ENCODE data around the gene OSBP. TPM values are rescaled to one million over a fixed set of nuclear protein-coding genes. Genes with fewer than 3 reads are reported as not detected.

OSBP gene
- total and polyA plus RNA-seq, 4 donors, result 12.0 to 41.9 (median 30.2) TPM

DNA sequence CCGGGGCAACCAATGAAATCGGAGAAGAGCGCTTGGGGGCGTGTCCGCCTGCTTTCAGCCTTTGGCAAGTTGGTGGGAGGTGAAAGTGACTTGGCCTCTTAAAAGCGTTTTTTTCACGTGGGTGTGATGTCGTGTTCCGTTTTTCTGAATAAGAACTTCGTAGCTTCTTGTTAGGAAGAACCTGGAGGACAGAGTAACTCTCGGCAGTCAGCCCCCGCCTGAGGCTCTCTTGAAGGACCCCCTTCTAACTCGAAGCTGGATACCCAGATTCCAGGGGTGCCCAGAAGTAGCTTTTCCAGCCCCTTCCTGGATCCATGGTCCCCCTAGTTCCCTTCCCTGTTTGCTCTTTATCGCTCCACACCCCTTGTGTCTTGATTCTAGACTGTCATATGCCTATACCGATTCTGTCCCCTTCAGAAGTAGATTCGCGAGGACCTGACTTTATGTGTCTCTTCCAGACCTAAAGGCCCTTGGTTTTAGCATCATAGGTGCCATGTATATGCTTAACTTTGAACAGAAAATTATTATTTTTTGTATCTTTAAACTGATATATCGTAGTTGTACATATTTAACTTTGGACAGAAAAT is 915 bp upstream of the OSBP start:
- WGBS, 2 donors, result 12 to 15% methylated on average over 18 of the region's 18 CpGs
- ATAC-seq (ENCODE audit: insufficient read depth, low FRiP score), result no peak
- peak overlapping the region; percentile 72 to 97 for H3K9ac ChIP-seq (ENCODE audit: insufficient read depth in 1 of 2, low read length in 2 of 2)

DNA sequence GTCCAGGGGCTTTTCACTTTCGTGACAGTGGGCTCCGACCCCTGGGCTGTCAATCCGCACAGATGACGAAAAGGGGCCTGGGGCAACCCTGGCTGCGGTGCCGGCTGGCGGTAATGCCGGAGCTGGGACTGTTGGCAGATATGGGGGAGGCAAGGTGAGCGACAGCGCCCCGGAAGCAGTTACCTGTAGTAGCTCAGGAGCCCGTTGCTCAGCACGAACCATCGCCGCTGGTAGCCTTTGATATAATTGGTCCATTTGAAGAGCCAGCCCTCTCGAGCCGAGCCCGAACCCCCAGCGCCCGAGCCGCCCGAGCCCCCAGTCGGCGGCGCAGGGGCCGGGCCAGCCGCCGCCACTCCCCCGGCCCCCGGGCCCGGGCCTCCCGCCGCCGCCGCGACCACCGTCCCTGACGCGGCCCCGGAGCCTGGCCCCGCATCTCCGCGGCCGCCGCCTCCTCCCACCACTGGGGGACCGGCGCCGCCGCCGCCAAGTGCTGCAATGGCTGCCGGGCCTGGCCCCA is 396 bp downstream of the OSBP start:
- peaks cover 0 to 3% (median 2%) of the 10 kb centered on the region in 4 donors for H3K36me3 ChIP-seq (ENCODE audit: control insufficient read depth in 4 of 4, insufficient read depth in 4 of 4, low read length in 4 of 4)
- TF ChIP-seq, protein P1, sequence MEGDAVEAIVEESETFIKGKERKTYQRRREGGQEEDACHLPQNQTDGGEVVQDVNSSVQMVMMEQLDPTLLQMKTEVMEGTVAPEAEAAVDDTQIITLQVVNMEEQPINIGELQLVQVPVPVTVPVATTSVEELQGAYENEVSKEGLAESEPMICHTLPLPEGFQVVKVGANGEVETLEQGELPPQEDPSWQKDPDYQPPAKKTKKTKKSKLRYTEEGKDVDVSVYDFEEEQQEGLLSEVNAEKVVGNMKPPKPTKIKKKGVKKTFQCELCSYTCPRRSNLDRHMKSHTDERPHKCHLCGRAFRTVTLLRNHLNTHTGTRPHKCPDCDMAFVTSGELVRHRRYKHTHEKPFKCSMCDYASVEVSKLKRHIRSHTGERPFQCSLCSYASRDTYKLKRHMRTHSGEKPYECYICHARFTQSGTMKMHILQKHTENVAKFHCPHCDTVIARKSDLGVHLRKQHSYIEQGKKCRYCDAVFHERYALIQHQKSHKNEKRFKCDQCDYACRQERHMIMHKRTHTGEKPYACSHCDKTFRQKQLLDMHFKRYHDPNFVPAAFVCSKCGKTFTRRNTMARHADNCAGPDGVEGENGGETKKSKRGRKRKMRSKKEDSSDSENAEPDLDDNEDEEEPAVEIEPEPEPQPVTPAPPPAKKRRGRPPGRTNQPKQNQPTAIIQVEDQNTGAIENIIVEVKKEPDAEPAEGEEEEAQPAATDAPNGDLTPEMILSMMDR (IDR thresholded peaks at IDR 0.05; ENCODE audit: control extremely low read depth, extremely low read depth), result no peak
- H3K27ac ChIP-seq (ENCODE audit: low read depth in 1 of 2, low read length in 1 of 2), result peak overlapping the region; percentile 96 to 98
- no peak for ATAC-seq (ENCODE audit: insufficient read depth, low FRiP score)
- peaks cover 5 to 33% (median 13%) of the 10 kb centered on the region in 5 donors for H3K4me1 ChIP-seq (ENCODE audit: control insufficient read depth in 5 of 5, insufficient read depth in 5 of 5, low read length in 5 of 5)
- 0 to 1% methylated on average over 32 to 51 of the region's 51 CpGs for WGBS, 2 donors
- peak overlapping the region; percentile 58 to 77 for H3K9ac ChIP-seq (ENCODE audit: insufficient read depth in 1 of 2, low read length in 2 of 2)
- H3K4me3 ChIP-seq, result peak overlapping the region; percentile 95
- no peaks in the 10 kb centered on the region for H3K9me3 ChIP-seq (ENCODE audit: control insufficient read depth in 4 of 4, insufficient read depth in 3 of 4, low read length in 3 of 4)
- peak in 2 of 3 donors; percentile 29 to 51 for DNase-seq
- H3K27me3 ChIP-seq (ENCODE audit: control insufficient read depth in 3 of 3, insufficient read depth in 3 of 3, low read length in 2 of 3), result no peaks in the 10 kb centered on the region

More for the DNA sequence above, 915 bp upstream of the OSBP start:
- no peak for DNase-seq
- Histone ChIP-seq H3K27me3 (ENCODE audit: control insufficient read depth in 3 of 3, insufficient read depth in 3 of 3, low read length in 2 of 3) (no peaks in the 10 kb centered on the region), H3K36me3 (ENCODE audit: control insufficient read depth in 4 of 4, insufficient read depth in 4 of 4, low read length in 4 of 4) (no peaks in the 10 kb centered on the region), H3K4me1 (ENCODE audit: control insufficient read depth in 5 of 5, insufficient read depth in 5 of 5, low read length in 5 of 5) (peaks cover 5 to 30% (median 13%) of the 10 kb centered on the region in 5 donors), H3K27ac (ENCODE audit: low read depth in 1 of 2, low read length in 1 of 2) (peak overlapping the region; percentile 88 to 96), H3K4me3 (peak overlapping the region; percentile 42), H3K9me3 (ENCODE audit: control insufficient read depth in 4 of 4, insufficient read depth in 3 of 4, low read length in 3 of 4) (no peaks in the 10 kb centered on the region)
- TF ChIP-seq, protein P1 (IDR thresholded peaks at IDR 0.05; ENCODE audit: control extremely low read depth, extremely low read depth), result no peak

DNA sequence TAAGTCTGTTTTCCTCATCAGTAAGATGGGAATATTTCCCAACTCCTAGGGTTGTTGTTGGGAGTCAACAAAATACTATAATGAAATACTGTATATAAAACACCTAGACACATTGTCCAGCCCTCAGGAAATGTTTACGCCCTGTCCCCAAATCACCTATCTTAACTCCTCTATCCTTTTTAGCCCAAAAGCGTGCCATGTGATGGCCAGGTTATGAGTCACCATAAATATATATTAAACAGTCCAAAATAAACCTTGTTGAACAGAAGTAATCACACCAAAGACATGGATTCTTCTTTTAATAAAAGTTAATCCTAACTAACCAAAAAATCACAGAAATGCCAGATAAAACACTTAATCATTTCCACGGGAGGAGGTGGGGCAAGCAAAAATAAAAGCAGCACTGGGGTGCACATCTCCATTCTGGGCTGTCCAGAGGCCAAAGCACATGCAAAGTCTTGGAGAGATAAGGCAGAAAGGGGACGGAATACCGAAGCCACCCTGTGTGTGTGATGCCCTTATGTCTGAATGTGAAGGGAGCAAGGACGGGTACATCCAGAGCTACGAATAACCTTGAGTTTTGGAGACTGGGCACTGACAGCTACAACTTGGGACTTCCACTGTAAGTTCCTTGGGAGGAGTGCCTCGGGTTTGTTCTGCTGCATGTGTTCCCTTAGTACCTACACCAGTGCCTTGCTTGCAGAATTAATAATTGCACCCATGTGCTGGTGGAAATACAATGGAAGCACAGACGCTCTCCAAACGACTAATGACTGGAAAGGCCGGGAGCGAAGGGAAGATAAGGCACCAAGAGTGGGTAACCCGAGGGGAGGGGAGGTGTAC is 1.1 kb downstream of the OSBP start:
- Histone ChIP-seq H3K9me3 (ENCODE audit: control insufficient read depth in 4 of 4, insufficient read depth in 3 of 4, low read length in 3 of 4) (no peaks in the 10 kb centered on the region), H3K27me3 (ENCODE audit: control insufficient read depth in 3 of 3, insufficient read depth in 3 of 3, low read length in 2 of 3) (no peaks in the 10 kb centered on the region), H3K9ac (ENCODE audit: insufficient read depth in 1 of 2, low read length in 2 of 2) (peak overlapping the region; percentile 58 to 77), H3K36me3 (ENCODE audit: control insufficient read depth in 4 of 4, insufficient read depth in 4 of 4, low read length in 4 of 4) (peaks cover 4 to 8% (median 5%) of the 10 kb centered on the region in 4 donors), H3K27ac (ENCODE audit: low read depth in 1 of 2, low read length in 1 of 2) (peak overlapping the region; percentile 96 to 98), H3K4me3 (peak overlapping the region; percentile 95), H3K4me1 (ENCODE audit: control insufficient read depth in 5 of 5, insufficient read depth in 5 of 5, low read length in 5 of 5) (peaks cover 5 to 33% (median 13%) of the 10 kb centered on the region in 5 donors)
- DNase-seq (peak in 2 of 3 donors; percentile 9 to 32), ATAC-seq (ENCODE audit: insufficient read depth, low FRiP score) (no peak)
- 14 to 24% methylated on average over 13 of the region's 13 CpGs for WGBS, 2 donors
- TF ChIP-seq, protein P1 (IDR thresholded peaks at IDR 0.05; ENCODE audit: control extremely low read depth, extremely low read depth), result no peak
